Fibroblast of mammary gland (primary cell): ENCODE results near the gene FAM53C.
A peak's percentile ranks its signal among the peaks of the same experiment; 100 is the strongest.

Experiments used
- DNase-seq: peaks from one replicate; pipeline ENCODE4 v3.0.0-alpha.2; 2010; ENCODE audit warnings: low read depth
- H3K4me3 ChIP-seq: 2 replicates; pipeline ENCODE4 v1.5.1; 2011; ENCODE audit warnings: low read depth, mild to moderate bottlenecking, low read length, moderate library complexity; ENCODE audit not compliant: control insufficient read depth
- TF ChIP-seq, protein P1 (sequence below): conservative IDR thresholded peaks from 2 replicates; pipeline ENCODE4 v1.5.1; 2011; ENCODE audit warnings: low read depth, low read length, inconsistent platforms; ENCODE audit not compliant: control insufficient read depth, insufficient read depth

The FAM53C gene

DNA sequence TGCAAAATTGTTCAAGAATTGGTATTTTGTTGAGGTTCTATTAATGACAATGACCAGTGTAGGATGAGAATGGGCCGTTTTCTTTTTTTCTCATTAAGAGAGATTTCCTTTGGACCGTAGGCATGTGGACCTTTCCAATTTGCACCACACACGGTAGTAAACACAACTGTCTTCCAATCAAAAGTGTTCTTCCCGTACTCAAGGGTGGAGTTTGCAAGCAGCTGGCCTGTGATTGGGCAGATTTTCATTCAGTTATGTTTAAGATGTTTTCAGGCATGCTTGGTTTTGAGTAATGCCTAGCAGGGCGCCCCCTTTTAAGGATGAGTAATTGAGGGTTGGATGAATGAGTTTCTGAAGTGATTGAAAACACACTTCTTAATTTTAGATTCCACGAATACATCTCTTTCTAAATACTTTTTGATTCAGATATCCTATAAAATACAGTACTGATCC lies 16.9 kb downstream of the FAM53C start:
- TF ChIP-seq, protein P1, sequence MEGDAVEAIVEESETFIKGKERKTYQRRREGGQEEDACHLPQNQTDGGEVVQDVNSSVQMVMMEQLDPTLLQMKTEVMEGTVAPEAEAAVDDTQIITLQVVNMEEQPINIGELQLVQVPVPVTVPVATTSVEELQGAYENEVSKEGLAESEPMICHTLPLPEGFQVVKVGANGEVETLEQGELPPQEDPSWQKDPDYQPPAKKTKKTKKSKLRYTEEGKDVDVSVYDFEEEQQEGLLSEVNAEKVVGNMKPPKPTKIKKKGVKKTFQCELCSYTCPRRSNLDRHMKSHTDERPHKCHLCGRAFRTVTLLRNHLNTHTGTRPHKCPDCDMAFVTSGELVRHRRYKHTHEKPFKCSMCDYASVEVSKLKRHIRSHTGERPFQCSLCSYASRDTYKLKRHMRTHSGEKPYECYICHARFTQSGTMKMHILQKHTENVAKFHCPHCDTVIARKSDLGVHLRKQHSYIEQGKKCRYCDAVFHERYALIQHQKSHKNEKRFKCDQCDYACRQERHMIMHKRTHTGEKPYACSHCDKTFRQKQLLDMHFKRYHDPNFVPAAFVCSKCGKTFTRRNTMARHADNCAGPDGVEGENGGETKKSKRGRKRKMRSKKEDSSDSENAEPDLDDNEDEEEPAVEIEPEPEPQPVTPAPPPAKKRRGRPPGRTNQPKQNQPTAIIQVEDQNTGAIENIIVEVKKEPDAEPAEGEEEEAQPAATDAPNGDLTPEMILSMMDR, result peak; percentile 2
- H3K4me3 ChIP-seq, result peak overlapping the region; percentile 84
- peak; percentile 93 for DNase-seq

DNA sequence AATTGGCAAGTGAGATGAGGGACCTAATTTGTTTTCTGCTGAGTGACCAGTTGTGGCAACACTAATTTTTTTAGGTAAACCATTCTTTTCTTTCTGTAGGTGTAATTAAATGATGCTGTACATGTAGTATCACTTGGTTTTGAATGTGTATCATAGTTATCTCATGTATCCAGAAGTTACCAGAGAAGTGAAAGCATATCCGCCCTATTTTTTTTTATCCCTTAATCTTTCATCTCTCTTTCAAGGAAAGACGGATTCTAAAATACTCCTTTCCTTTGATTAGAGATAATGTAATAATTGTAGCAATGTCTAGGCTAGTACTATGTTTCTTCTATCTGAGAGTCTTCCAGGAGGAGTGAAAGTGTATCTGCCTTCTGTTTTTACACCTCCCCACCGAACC lies 21.6 kb downstream of the FAM53C start:
- TF ChIP-seq, protein P1, result no peak
- H3K4me3 ChIP-seq, result no peak overlapping the region
- no peak for DNase-seq

DNA sequence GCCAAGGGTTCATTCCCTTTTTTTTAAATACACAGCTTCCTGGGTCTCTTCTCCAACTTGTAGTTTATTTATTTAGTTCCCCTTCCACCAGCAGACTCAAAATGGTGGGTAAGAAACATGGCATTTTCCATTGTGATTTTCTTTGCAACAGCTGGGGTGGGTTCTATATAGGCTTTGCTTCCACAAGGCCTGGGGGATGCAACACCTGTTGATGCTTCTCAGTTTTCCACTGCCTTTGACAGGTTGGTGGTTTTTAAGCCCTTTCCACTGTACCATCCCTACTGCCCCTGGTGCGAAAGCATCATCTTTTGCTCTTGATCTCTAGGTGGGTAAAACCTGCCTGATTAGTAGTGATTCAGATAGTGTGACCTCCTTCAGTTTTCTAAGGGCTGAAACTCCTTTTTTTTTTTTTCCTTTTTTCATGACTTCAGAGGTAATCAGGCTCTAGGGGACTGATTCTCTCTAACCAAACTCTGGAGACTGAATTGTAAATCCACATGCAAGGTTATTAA lies 22.9 kb downstream of the FAM53C start:
- no peak overlapping the region for H3K4me3 ChIP-seq
- no peak for DNase-seq
- TF ChIP-seq, protein P1, result no peak

DNA sequence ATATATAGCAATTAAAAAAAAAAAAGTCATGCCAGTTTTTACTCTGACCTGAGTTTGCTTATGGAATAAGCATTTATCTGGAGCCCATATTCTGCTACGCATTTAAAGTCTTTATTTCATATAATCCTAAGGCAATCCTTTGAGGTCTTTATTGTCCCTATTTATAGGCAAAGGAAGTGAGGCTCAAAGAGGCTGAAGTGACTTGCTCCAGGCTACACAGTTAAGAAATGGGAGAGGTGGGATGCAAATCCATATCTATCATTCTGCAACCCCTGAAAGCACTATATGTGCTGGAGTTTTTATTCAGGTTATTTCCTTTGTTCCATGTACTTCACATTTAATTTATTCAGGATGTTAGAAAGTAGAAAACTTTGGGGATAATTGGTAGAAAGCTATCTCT lies 26.5 kb downstream of the FAM53C start:
- H3K4me3 ChIP-seq, result no peak overlapping the region
- TF ChIP-seq, protein P1, result no peak
- no peak for DNase-seq

DNA sequence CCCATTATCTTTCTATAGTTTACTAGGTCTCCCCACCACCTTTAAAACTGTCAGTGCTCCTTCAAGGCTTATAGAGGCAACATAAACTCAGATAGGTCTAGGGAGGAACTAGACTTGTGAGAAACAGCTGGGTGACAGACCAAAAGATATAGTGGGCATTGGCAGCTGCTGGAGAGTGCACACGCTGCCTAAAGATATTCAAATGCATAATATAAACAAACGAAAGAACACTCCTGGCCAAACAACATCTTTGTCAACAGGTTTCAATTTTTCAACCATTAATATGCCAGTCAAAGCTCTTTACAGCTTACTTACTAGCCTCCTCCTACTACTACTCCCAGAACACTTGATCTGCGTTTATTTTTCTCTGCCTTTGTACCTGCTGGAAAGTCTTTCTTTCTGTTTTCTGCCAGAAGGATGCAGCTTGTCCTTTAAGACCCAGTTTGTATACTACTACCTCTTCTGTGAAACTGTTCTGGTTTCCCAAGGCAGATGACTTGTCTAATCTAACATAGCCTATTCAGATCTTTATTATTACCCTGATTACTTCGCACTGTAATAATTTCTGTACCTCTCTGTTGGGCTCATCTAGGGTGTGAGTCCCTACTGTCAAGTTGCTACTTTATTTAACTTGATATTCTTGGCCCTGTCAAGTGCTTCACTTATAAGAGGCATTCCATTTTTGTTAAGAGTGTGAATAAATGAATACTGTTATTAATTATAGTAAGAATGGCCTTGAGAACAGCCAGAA lies 28.7 kb downstream of the FAM53C start:
- DNase-seq, result no peak
- H3K4me3 ChIP-seq, result no peak overlapping the region
- TF ChIP-seq, protein P1, result no peak

DNA sequence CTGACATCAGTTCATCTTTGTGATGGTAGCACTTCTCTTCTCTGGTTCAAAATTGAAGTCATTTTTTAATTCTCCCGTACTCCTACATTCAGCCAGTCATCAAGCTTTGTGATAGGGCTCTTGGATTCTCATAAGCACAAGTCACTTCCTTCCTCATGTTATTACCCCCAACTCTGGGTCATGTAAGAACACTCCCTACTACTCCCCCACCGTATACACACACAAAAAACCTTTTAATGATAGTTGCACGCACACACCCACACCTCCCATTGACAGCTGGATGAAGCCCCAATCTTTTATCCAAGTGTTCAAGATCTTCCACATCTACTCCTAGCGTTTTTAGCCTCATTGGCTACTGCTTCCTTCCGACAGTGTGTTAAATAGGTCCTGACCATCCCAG lies 31.2 kb downstream of the FAM53C start:
- DNase-seq, result no peak
- H3K4me3 ChIP-seq, result no peak overlapping the region
- TF ChIP-seq, protein P1, result no peak

DNA sequence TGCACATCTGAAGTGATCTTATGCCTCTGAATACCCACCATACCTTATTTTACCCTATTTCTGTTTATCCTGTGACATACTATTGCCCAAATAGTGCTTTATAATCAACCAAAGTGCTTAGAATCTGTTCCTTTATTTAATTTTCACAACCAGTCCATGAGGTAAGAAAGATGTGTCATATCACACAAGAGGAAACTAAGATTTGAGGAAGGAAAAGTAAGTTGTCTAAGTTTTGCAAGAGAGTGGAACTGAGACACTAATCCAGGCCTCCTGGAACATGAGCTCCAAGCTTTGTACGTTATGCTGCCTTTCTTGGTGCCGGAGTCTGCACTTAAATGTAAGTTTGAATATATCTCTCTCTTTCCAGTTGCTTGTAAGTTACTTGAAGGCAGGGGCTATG lies 31.6 kb downstream of the FAM53C start:
- peak; percentile 29 for DNase-seq
- TF ChIP-seq, protein P1, result no peak
- H3K4me3 ChIP-seq, result no peak overlapping the region
